ENCODE measurements around the gene PKN1. TPM values are rescaled to one million over a fixed set of nuclear protein-coding genes. Genes with fewer than 3 reads are reported as not detected.
A peak's percentile ranks its signal among the peaks of the same experiment; 100 is the strongest.
"Not testable (repeated sequence)": the region's sequence is repeated elsewhere in the genome, so short reads cannot be mapped to it uniquely, and the experiment has no call there.

Gene PKN1
- total and polyA plus RNA-seq, 5 experiments from 2014 or later: 45.5 to 200 (median 96.6) TPM

- ATAC-seq, H3K27me3 Mint-ChIP-seq, DNase-seq, H3K9me3 Mint-ChIP-seq: not testable (repeated sequence)
- peak overlapping the region in 1 of 10 donors; percentile 22 for H3K4me3 Mint-ChIP-seq
- peak overlapping the region in 5 of 10 donors; percentile 57 to 93 (median 67) for H3K27ac Mint-ChIP-seq
- peaks cover 0 to 88% (median 22%) of the 10 kb centered on the region in 3 donors for H3K36me3 Mint-ChIP-seq
- POLR2A ChIA-PET: interaction anchor here (0.5 to 0.7 kb wide), 4 partner anchors 12 to 642 kb away, joined by 3 to 10 read pairs (median 6); no protein-coding TSS in a partner anchor
- H3K4me1 Mint-ChIP-seq: peaks cover 7 to 36% (median 18%) of the 10 kb centered on the region in 4 donors
Measured at GRCh38 chr19:14397168-14397567, 35.9 kb upstream of the PKN1 start.

GRCh38 chr19:14400951-14401431 lies 32.1 kb upstream of the PKN1 start:
- no peaks in the 10 kb centered on the region for H3K27me3 Mint-ChIP-seq
- H3K36me3 Mint-ChIP-seq: peaks cover 0 to 88% (median 31%) of the 10 kb centered on the region in 3 donors
- ATAC-seq: peak; percentile 7 to 8
- peak in 4 of 10 donors; percentile 19 to 63 (median 26) for DNase-seq
- H3K4me3 Mint-ChIP-seq: peak overlapping the region in 3 of 10 donors; percentile 10 to 49 (median 29)
- POLR2A ChIA-PET: interaction anchor here (0.7 to 5.4 kb wide), 4 partner anchors 19 to 45 kb away, joined by 3 to 25 read pairs (median 6); partner anchors contain the start of gene ADGRE5
- peak overlapping the region in 9 of 10 donors; percentile 20 to 87 (median 75) for H3K27ac Mint-ChIP-seq
- peaks cover 0 to 2% (median 0%) of the 10 kb centered on the region in 9 donors for H3K9me3 Mint-ChIP-seq
- peaks cover 11 to 24% (median 14%) of the 10 kb centered on the region in 4 donors for H3K4me1 Mint-ChIP-seq

- Mint-ChIP-seq H3K9me3 (peaks cover 0 to 2% (median 0%) of the 10 kb centered on the region in 9 donors), H3K36me3 (peaks cover 0 to 88% (median 26%) of the 10 kb centered on the region in 3 donors), H3K27me3 (no peaks in the 10 kb centered on the region), H3K4me3 (peak overlapping the region in 5 of 10 donors; percentile 10 to 33 (median 19)), H3K4me1 (peaks cover 13 to 23% (median 19%) of the 10 kb centered on the region in 4 donors), H3K27ac (peak overlapping the region in 7 of 10 donors; percentile 52 to 87 (median 83))
- ATAC-seq: no peak
- POLR2A ChIA-PET: interaction anchor here (0.5 to 5.4 kb wide), 6 partner anchors 18 to 71 kb away, joined by 3 to 25 read pairs (median 4); partner anchors contain the start of gene ADGRE5
- peak in 3 of 10 donors; percentile 11 to 16 (median 11) for DNase-seq
Measured at GRCh38 chr19:14401468-14402195, 31.5 kb upstream of the PKN1 start.

DNA sequence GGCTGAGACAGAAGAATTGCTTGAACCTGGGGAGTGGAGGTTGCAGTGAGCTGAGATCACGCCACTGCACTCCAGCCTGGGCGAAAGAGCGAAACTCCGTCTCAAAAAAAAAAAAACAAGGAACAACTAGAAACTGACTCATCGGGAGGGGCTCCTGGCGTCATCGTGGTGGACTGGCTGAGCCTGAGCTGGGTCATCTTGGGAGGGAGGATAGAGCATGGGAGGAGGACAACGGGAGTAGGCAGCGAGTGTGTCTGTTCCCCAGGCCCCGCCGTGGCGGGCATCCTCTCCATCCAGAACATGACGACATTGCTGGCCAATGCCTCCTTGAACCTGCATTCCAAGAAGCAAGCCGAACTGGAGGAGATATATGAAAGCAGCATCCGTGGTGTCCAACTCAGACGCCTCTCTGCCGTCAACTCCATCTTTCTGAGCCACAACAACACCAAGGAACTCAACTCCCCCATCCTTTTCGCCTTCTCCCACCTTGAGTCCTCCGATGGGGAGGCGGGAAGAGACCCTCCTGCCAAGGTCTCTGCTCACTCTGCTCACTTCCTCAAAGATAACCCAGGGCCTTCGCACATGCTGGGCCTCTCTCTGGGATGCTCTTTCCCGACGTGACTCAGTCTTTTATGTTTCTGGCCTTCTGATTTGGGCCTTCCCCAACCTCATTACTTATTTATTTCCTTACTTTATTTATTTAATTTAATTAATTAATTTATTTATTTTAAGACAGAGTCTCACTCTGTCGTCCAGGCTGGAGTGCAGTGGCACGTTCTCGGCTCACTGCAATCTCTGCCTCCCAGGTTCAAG lies 30.6 kb upstream of the PKN1 start:
- no peaks in the 10 kb centered on the region for H3K27me3 Mint-ChIP-seq
- H3K9me3 Mint-ChIP-seq: peaks cover 0 to 2% (median 0%) of the 10 kb centered on the region in 9 donors
- DNase-seq (peak in 3 of 10 donors; percentile 12 to 29 (median 12)), ATAC-seq (no peak)
- H3K4me1 Mint-ChIP-seq: peaks cover 13 to 23% (median 21%) of the 10 kb centered on the region in 4 donors
- H3K27ac Mint-ChIP-seq: peak overlapping the region in 6 of 10 donors; percentile 11 to 78 (median 50)
- H3K36me3 Mint-ChIP-seq: peaks cover 0 to 90% (median 24%) of the 10 kb centered on the region in 3 donors
- POLR2A ChIA-PET: interaction anchor here (1.0 to 5.4 kb wide), 4 partner anchors 21 to 69 kb away, joined by 3 to 25 read pairs (median 4); partner anchors contain the start of gene ADGRE5
- H3K4me3 Mint-ChIP-seq: peak overlapping the region in 2 of 10 donors; percentile 4 to 15

GRCh38 chr19:14403145-14403930 lies 29.8 kb upstream of the PKN1 start:
- not testable (repeated sequence) for H3K9me3 Mint-ChIP-seq, ATAC-seq
- peak in 2 of 10 donors; percentile 1 to 3 for DNase-seq

GRCh38 chr19:14404312-14404711 lies 28.8 kb upstream of the PKN1 start:
- Mint-ChIP-seq H3K4me1 (peaks cover 12 to 25% (median 24%) of the 10 kb centered on the region in 4 donors), H3K27me3 (no peaks in the 10 kb centered on the region), H3K27ac (peak overlapping the region; percentile 46 to 86 (median 62)), H3K36me3 (peaks cover 0 to 90% (median 25%) of the 10 kb centered on the region in 3 donors), H3K9me3 (peaks cover 0 to 2% (median 0%) of the 10 kb centered on the region in 9 donors), H3K4me3 (peak overlapping the region in 1 of 10 donors; percentile 54)
- POLR2A ChIA-PET: interaction anchor here (0.5 to 8.1 kb wide), 8 partner anchors 14 to 600 kb away, joined by 3 to 115 read pairs (median 4); partner anchors contain the start of genes ADGRE5 and DDX39A
- peak in 3 of 10 donors; percentile 10 to 14 (median 13) for DNase-seq
- no peak for ATAC-seq

More at GRCh38 chr19:14403145-14403930, 29.8 kb upstream of the PKN1 start:
- Mint-ChIP-seq H3K27ac (peak overlapping the region in 1 of 10 donors; percentile 12), H3K36me3 (peaks cover 0 to 89% (median 21%) of the 10 kb centered on the region in 3 donors), H3K4me1 (peaks cover 11 to 22% (median 21%) of the 10 kb centered on the region in 4 donors)
- not testable (repeated sequence) for H3K4me3 Mint-ChIP-seq, H3K27me3 Mint-ChIP-seq
- POLR2A ChIA-PET: interaction anchor here (0.6 to 8.1 kb wide), 5 partner anchors 21 to 69 kb away, joined by 3 to 115 read pairs (median 25); partner anchors contain the start of gene ADGRE5

DNA sequence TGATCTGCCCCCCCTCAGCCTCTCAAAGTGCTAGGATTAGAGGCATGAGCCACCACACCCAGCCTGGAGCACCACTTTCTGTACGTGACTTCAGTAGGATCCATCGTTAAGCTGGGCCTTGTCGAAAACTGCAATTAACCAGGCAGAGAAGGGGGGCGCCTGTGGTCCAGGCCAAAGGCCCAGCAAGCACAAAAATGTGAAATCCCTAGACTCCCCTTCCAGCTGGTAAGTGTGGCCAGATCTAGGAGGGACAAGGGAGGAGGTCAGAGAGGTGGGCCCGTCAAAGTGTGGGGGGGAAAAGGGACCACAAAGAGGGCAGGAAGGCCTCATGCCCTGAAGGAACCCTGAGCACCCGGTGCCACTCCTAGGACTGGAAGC lies 27.7 kb upstream of the PKN1 start:
- H3K27me3 Mint-ChIP-seq: no peaks in the 10 kb centered on the region
- H3K4me3 Mint-ChIP-seq: peak overlapping the region in 3 of 10 donors; percentile 4 to 30 (median 29)
- DNase-seq (peak in 1 of 10 donors; percentile 26), ATAC-seq (no peak)
- peaks cover 0 to 92% (median 28%) of the 10 kb centered on the region in 3 donors for H3K36me3 Mint-ChIP-seq
- peak overlapping the region in 8 of 10 donors; percentile 57 to 92 (median 68) for H3K27ac Mint-ChIP-seq
- H3K4me1 Mint-ChIP-seq: peaks cover 14 to 34% (median 28%) of the 10 kb centered on the region in 4 donors
- peaks cover 0 to 2% (median 0%) of the 10 kb centered on the region in 9 donors for H3K9me3 Mint-ChIP-seq
- POLR2A ChIA-PET: interaction anchor here (0.6 to 8.1 kb wide), 14 partner anchors 9 to 1967 kb away, joined by 3 to 115 read pairs (median 6); partner anchors contain the start of genes ADGRE5, ASF1B and DDX39A

- peak; percentile 57 to 79 for ATAC-seq
- peaks cover 12 to 37% (median 28%) of the 10 kb centered on the region in 4 donors for H3K4me1 Mint-ChIP-seq
- peak overlapping the region; percentile 57 to 92 (median 78) for H3K27ac Mint-ChIP-seq
- POLR2A ChIA-PET: interaction anchor here (0.6 to 8.1 kb wide), 16 partner anchors 9 to 1968 kb away, joined by 3 to 115 read pairs (median 6); partner anchors contain the start of genes ADGRE5, ASF1B and DDX39A
- peak; percentile 83 to 94 (median 91) for DNase-seq
- H3K4me3 Mint-ChIP-seq: peak overlapping the region in 3 of 10 donors; percentile 29 to 43 (median 30)
- no peaks in the 10 kb centered on the region for H3K27me3 Mint-ChIP-seq
- H3K36me3 Mint-ChIP-seq: peaks cover 0 to 92% (median 25%) of the 10 kb centered on the region in 3 donors
- peaks cover 0 to 2% (median 0%) of the 10 kb centered on the region in 9 donors for H3K9me3 Mint-ChIP-seq
Measured at GRCh38 chr19:14405758-14406644, 27.1 kb upstream of the PKN1 start.

DNA sequence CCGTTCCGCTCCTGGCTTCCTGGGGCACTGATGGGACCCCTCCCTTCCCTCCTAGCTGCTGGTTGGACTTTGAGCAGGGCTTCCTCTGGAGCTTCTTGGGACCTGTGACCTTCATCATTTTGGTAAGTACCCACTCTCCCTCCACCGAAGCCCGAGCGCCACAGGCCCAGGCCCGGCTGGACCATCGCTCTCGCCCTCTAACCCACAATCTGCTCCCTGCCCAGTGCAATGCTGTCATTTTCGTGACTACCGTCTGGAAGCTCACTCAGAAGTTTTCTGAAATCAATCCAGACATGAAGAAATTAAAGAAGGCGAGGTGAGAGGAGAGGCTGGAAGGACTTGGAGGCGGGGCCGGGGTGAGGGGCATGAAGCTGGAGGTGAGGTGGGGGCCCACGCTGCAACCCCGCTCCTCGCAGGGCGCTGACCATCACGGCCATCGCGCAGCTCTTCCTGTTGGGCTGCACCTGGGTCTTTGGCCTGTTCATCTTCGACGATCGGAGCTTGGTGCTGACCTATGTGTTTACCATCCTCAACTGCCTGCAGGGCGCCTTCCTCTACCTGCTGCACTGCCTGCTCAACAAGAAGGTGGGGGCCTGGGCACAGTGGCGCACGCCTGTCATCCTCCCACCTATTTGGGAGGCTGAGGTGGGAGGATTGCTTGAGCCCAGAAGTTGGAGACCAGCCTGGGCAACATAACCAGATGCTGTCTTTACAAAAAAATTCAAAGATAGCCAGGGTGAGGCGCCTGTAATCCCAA lies 26.3 kb upstream of the PKN1 start:
- no peak for ATAC-seq
- POLR2A ChIA-PET: interaction anchor here (1.2 to 8.1 kb wide), 9 partner anchors 8 to 270 kb away, joined by 3 to 115 read pairs (median 10); partner anchors contain the start of genes ADGRE5, ASF1B and DDX39A
- Mint-ChIP-seq H3K27me3 (no peaks in the 10 kb centered on the region), H3K9me3 (peaks cover 0 to 2% (median 0%) of the 10 kb centered on the region in 9 donors), H3K4me3 (peak overlapping the region in 3 of 10 donors; percentile 20 to 40 (median 29)), H3K4me1 (peaks cover 8 to 39% (median 26%) of the 10 kb centered on the region in 4 donors), H3K36me3 (peaks cover 0 to 92% (median 20%) of the 10 kb centered on the region in 3 donors), H3K27ac (peak overlapping the region in 9 of 10 donors; percentile 24 to 92 (median 58))
- peak in 4 of 10 donors; percentile 10 to 62 (median 16) for DNase-seq

All from naive thymus-derived CD8-positive, alpha-beta T cell (primary cell).